ENCODE results near the gene TXNDC2.

Gene TXNDC2

GRCh38 chr18:9930299-9930884 is 44.6 kb downstream of the TXNDC2 start:
- no peak for TF ChIP-seq CTCF (IDR thresholded peaks at IDR 0.05; ENCODE audit: extremely low read depth, missing control alignments)
- no peak for DNase-seq (ENCODE audit: low spot score)

- no peak for TF ChIP-seq CTCF (IDR thresholded peaks at IDR 0.05; ENCODE audit: extremely low read depth, missing control alignments)
- no peak for DNase-seq (ENCODE audit: low spot score)
These were observed 45.4 kb downstream of the TXNDC2 start for GRCh38 chr18:9931146-9931545.

GRCh38 chr18:9931678-9932077 is 45.9 kb downstream of the TXNDC2 start:
- no peak for TF ChIP-seq CTCF (IDR thresholded peaks at IDR 0.05; ENCODE audit: extremely low read depth, missing control alignments)
- DNase-seq (ENCODE audit: low spot score), result no peak

- TF ChIP-seq CTCF (IDR thresholded peaks at IDR 0.05; ENCODE audit: extremely low read depth, missing control alignments), result no peak
- DNase-seq (ENCODE audit: low spot score), result no peak
These were observed 48.1 kb downstream of the TXNDC2 start for GRCh38 chr18:9933865-9934264.

- no peak for TF ChIP-seq CTCF (IDR thresholded peaks at IDR 0.05; ENCODE audit: extremely low read depth, missing control alignments)
- no peak for DNase-seq (ENCODE audit: low spot score)
These were observed 48.5 kb downstream of the TXNDC2 start for GRCh38 chr18:9934274-9934673.
